Ishikawa (cell line): ENCODE data around the gene SLC28A1.

Source experiments
- CEBPB ChIP-seq: IDR thresholded peaks from 2 replicates; pipeline ENCODE4 v1.6.1; 2012
- TAF1 ChIP-seq: IDR thresholded peaks from 2 replicates; pipeline ENCODE4 v1.6.1; 2012; ENCODE audit warnings: low read depth, mild to moderate bottlenecking
- TCF12 ChIP-seq: IDR thresholded peaks from 2 replicates; pipeline ENCODE4 v1.6.1; 2012; ENCODE audit warnings: low read depth

GRCh38 chr15:84889313-84889990 lies 5.0 kb downstream of the SLC28A1 start:
- TF ChIP-seq TCF12, result no peak
- no peak for TF ChIP-seq TAF1
- no peak for TF ChIP-seq CEBPB
